Stimulated activated CD8-positive, alpha-beta memory T cell treated with anti-CD3 and anti-CD28 coated beads, Interleukin-7, amount 100 ng/mL, for 24 hours (primary cell): ENCODE data around the gene ANP32A.
"Not testable (repeated sequence)": the region's sequence is repeated elsewhere in the genome, so short reads cannot be mapped to it uniquely, and the experiment has no call there.

Experiments
- DNase-seq: peaks from one replicate; pipeline ENCODE4 v3.0.0-alpha.2; 2020; ENCODE audit warnings: low read depth

Gene ANP32A

DNA sequence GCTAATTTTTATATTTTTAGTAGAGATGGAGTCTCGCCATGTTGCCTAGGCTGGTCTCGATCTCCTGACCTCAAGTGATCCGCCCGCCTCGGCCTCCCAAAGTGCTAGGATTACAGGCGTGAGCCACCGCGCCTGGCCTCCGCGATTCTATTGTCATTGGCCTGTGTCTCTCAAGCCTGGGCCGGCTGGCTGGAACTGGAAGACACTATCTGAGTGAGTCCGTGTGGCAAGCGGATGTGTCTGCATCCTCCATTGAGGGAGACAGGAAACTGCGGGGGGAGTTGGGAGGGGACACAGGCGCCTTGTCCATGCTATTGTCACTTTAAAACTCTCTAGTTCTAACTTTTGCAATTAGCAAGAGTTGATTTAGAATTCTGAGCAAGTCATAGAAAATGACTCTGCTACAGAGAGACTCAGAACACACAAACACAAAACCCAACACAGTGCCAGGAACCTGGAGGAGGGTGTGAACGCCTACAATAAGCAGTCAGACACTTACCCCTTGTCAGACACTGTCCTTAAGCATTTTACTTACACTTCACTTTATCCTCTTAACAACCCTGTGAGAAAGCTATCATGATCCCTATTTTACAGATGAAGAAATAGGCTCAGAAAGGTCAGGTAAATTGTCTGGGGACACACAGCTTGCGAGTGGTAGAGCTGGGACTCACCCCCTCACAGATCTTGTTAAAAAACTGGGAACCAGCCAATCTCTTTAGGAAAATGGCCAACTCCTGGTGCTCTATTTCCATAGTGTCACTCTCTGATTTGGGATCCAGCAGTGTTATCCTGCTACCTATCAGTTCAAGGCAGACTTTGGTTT lies 38.7 kb downstream of the ANP32A start:
- DNase-seq = no peak

DNA sequence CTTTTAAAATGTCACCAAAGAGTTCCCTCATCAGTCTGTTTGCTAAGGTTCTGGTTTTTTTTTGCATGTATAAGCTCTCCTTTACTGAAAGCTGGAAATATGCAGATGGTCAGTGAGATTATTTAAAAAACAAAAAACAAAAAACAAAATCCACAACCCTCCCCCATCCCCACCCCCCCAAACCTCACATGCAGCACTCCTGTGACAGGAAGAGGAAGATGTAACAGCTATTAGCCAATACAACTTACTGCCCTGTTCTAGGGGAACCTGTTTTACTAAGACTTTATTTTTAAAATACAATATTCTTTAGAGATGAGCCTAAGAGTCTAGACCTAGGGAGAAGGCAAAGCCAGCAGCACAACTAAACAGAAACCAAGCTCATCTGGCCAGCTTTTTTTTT lies 39.5 kb downstream of the ANP32A start:
- DNase-seq = no peak

DNA sequence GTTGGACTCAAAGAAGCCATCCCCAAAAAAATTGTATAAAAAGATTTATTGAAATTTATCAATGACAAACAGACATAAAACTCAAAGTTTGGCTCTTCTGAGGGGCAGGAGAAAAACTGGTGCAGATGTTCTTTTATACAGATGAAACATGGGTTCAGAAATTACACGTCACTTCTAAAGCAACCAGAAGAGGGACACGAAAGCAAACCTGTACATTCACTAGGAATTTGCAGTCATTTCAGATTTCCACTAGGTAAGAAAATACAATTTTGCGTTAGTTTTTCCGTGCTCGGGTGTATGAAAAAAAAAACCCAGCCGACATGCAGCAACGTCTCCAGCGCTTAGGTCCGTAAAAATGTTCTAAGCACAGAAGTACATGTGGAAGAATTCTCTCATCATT lies 41.8 kb downstream of the ANP32A start:
- DNase-seq = no peak

DNA sequence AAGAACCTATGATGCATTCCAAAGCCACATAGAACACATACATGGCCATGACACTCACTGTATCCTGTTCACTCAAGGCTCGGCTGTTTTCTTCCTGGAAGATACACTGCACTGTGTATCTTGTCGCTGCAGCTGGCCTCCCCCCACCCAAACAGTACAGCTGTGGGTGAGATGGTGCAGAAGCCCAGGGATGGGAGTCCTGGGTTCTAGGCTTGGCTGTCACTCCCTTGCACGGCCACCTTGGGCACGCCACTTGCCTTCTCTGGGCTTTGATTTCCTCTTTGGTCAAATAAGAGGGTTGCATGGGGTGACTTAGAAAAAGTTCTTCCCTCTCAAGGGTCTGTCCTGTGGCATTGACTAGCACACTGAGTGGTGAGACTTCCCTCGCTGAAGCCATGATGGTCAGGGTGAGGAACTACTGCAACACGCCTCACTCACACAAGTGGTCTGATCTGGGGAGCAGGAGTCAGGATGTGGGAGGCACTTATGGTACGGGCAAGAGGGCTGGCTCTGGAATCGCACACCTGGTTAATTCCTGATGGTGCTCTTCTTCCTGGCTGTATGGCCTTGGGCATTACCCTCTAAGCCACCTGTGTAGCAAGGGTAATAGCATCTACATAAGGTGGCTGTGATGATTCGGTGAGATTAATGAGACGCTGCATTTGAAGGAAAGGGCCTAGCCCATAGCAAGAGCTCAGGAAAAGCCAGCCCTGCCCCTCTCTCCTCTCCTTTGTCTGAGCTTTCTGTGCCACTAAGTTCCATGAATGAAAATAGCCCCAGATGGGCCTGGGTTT lies 44.0 kb downstream of the ANP32A start:
- no peak for DNase-seq

DNA sequence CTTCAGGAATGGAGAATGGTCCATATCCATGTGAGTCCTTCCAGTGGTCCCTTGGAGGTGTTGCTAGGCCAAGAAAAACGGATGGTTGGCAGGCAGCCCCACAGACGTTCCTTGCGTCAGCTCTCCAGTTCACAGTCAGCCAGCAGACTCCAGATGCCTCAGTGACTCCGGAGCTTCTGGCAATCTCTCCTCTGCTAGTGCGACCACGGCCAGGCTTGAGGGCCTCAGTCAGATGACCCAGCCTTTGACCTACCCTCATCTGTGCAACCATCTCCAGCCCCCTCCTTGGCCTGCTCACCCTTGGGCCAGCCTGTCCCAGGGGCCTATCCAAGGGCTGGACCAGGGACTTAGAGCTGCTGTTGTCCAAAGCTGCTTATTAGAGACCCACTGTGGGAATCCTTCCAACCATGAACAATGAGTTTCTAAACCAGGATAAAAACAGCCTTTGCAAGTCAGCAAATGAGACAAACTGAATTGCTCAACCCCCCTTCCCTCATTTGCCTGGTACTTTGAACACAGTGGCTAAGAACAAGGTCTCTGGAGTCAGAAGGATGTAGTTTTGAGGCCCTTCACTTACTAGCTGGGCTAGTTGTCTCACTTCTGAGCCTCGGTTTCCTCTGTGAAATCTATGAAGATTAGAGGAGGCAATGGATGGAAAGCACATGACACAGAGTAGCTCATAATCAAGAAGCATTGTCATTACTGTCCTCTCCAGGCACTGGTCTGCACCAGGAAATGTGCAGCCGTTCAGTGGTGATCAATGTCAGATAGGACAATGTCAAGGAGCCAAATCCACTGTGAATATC lies 44.8 kb downstream of the ANP32A start:
- DNase-seq = no peak

DNA sequence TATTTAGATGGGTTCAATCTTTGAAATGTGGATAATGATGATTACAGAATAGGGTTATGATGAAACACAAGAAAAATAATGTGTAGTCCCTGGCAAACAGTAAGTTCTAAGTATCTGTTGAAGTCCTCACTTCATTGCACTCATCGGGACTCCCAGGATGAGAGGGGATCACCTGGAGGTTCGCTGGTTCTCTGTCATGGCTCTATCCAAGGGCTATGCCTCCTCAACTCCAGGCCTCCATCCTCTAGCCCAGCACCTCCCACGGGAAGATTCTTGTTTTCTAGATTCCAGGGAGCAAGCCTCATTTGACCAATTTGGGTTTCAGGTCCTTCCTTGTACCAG lies 45.5 kb downstream of the ANP32A start:
- no peak for DNase-seq

DNA sequence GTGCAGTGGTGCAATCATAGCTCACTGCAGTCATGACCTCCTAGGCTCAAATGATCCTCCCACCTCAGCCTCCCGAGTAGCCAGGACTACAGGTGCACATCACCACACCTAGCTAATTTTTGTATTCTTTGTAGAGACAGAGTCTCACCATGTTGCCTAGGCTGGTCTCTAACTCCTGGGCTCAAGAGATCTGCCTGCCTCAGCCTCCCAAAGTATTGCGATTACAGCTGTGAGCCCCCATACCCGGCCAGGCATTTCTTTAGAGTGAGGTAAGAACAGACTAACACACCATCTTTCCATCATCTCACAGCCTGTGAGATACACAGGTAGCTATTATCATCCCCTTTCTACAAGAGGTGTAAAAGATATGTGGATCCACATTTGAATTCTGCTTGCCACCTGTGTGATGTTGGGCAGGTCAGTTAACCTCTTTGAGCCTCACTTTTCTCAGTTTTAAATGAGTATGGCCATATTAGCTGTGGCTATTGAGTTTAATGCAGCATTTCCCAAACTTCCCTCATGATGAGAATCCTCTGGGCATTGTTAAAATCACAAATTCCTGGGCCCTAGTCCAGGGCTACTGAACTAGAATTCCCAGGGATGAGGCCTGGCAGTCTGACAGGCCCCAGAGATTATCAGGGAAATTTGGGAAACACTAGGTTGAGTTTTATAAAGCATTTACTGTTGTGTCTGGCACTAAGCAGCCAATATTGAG lies 46.0 kb downstream of the ANP32A start:
- no peak for DNase-seq

DNA sequence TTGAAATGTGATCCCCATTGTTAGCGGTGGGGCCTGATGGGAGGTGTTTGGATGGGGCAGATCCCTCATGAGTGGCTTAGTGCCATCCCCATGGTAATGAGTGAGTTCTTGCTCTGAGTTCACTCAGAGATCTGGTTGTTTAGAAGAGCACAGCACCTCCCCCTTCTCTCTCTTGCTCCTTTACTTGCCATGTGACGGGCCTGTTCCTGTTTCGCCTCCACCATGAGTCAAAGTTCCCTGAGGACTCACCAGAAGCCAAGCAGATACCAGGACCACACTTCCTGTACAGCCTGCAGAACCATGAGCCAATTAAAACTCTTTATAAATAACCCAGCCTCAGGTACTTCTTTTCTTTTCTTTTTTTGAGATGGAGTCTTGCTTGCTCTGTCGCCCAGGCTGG lies 46.6 kb downstream of the ANP32A start:
- DNase-seq = no peak

DNA sequence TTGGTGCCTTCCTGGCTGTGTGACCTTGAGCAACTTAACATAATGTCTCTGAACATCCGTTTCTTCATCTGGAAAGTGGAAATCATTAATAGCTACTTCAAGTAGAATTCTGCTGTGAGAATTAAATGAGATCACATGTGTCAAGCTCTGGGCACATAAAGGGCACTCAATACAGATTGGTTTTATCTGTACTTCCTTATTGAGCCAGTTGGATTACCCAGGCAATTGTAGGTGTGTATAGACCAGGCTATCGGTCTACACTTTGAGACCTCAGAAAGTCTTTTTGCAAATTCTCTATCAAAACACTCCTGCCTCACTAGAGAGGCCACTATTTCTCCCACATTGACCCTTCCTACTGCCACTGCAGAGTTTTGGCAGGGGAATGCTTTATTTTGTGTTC lies 47.7 kb downstream of the ANP32A start:
- DNase-seq = no peak

DNA sequence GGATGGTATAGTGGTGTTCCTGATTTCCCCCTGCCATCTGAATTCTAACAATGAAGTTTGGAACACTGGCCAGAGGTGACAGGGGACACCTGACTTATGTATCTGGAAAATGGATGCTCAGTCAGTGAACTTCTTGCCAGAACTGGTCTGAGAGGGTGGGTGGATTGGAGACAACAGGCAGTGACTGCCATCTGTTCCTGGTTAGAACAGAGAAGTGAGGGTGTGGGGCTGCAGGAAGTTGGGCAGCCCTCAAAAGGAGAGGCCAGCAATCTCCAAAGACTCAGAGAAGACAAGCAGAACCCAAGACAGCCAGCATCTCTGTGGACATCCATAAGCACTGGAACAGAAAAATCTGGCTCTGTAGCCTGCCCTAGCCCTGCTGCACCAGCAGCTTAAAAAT lies 50.5 kb downstream of the ANP32A start:
- DNase-seq = no peak

DNA sequence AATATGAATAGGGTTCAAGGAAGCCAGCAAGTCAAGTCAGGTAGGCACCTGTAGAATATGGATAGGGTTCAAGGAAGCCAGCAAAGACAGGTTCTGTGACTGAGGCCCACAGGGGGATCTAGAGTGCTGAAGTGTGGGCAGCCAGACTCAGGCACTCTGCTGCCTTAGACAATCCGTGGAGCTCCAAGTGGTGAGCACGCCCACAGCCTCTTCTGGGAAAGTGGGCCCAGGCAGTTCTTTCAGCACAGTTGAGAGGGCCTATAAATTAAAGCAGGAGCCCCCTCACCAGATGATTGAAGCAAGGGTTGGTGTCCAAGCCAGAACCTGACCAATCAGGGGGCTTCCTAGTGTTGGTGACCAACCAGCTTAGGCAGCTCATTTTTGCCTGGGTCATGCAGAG lies 51.0 kb downstream of the ANP32A start:
- DNase-seq = no peak

DNA sequence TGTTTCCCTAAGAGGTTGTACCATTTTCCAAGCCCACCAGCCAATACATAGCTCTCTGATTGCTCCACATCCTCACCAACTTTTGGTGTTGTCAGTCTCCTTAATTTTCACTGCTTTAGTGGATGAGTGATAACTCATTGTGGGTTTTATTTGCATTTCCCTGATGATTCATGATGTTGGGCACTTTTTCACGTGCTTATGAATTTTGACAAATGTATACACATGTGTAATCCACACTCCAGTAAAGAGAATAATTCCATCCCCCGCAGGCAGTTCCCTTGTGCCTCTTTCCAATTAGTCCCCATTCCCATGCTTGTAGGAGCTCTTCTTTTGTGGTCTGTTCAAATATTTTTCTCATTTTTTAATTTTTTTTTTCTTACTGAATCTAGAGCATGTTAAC lies 52.4 kb downstream of the ANP32A start:
- no peak for DNase-seq

DNA sequence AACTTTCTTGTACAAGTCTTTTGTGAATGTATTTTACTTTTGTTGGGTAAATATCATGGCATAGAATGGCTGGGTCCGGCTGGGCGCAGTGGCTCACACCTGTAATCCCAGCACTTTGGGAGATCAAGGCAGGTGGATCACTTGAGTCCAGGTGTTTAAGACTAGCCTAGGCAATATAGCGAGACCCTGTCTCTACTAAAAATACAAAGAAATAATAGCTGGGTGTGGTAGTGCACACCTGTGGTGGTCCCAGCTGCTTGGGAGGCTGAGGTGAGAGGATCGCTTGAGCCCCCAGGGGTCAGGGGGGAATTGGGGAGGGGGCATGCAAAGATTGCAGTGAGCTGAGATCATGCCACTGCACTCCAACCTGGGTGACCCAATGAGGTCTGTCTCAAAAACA lies 52.9 kb downstream of the ANP32A start:
- DNase-seq = no peak

DNA sequence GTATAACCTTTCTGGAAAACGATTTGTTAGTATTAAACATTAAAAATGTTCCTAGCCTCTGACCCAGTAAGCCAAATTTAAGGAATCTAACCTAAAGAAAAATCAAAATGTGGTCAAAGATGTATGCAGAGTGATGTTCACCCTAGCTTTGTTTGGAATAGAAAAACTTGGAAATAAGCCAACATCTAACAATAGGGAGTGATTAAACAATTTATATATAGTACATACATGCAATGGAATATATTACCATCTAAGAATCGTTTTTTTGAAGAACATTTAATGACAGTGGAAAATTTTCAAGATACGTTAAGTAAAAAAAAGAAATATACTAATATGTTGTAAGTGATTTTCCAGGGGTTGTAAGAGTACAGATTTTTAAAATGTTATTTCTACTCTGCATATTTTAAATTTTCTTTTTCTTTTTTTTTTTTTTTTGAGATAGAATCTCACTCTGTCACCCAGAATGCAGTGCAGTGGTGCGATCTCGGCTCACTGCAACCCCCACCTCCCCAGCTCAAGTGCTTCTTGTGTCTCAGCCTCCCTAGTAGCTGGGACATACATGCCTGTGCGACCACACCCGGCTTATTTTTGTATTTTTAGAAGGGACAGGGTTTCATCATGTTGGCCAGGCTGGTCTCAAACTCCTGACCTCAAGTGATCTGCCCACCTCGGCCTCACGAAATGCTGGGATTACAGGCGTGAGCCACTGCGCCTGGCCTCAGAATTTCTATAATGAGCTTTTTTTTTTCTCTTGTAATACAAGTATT lies 54.9 kb downstream of the ANP32A start:
- no peak for DNase-seq

DNA sequence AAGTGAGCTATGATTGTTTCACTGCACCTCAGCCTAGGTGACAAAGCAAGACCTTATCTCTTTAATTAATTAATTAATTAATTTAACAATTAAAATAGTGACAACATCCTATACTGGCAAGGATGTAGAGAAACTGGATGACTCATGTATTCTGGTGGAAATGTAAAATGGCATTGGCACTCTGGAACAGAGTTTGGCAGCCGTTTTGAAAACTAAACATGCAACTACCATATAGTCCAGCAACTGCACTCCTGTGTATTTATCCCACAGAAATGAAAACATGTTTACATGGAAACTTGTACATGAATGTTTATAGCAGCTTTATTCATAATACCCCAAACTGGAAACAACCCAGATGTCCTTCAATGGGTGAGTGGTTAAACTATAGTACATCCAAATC lies 56.6 kb downstream of the ANP32A start:
- DNase-seq = no peak

DNA sequence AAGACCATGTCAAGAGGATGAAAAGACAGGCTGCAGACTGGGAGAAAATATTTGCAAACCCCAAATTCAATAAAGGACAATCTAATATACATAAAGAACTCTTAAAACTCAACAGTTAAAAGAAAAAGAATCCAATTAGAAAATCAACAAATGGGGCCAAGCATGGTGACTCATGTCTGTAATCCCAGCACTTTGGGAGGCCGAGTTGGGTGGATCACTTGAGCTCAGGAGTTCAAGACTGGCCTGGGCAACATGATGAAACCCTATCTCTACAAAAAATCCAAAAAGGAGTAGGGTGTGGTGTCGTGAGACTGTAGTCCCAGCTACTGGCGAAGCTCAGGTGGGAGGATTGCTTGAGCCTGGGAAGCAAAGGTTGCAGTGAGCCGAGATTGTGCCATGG lies 57.6 kb downstream of the ANP32A start:
- DNase-seq = no peak

DNA sequence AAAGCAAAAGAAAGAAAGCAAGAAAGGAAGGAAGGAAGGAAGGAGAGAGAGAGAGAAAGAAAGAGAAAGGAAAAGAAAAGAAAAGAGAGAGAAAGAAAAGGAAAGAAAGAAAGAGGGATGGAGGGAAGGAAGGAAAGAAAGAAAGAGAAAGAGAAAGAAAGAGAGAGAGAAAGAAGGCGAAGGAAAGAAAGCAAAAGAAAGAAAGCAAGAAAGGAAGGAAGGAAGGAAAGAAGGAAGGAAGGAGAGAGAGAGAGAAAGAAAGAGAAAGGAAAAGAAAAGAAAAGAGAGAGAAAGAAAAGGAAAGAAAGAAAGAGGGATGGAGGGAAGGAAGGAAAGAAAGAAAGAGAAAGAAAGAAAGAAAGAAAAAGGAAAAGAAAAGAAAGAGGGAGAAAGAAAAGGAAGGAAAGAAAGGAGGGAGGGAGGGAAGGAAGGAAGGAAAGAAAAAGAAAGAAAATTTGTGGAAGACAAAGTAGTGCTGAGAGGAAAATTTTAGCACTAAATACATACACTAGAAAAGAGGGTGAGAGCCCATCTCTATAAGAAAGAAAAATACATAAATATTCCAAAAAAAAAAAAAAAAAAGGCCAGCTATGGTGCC lies 60.6 kb downstream of the ANP32A start:
- not testable (repeated sequence) for DNase-seq

DNA sequence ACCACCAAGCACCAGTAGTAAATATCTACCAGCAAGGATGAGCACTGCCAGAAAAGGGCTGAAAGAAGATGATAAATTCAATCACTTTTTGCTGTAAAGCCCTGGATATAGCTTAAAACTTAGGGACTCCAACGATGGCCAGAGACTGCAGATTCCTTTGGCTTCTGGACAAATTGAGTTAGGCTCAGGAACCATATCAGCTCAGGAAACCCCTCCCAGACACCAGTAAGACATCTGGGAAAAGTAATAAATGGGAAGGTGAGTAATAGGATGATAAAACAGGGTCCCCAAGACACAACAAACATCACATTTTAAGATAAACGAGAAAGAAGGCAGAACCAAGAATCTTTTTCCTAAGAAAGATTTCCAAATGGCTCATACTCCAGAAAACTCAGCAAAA lies 65.0 kb downstream of the ANP32A start:
- DNase-seq = no peak

DNA sequence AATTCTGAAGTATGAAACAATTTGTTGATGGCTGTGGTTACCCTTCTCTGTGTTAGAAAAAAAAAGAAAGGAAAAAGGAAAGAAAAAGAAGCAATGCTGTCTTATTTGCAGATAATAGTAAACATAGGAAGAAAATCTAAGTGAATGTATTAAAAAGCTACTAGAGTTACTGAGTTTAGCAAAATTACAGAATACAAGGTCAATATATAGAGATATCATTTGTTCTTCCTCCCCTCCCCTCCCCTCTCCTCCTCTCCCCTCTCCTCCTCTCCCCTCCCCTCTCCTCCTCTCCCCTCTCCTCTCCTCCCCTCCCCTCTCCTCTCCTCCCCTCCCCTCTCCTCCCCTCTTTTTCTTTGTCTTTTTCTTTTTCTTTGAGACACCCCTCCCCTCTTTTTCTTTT lies 69.1 kb downstream of the ANP32A start:
- no peak for DNase-seq

DNA sequence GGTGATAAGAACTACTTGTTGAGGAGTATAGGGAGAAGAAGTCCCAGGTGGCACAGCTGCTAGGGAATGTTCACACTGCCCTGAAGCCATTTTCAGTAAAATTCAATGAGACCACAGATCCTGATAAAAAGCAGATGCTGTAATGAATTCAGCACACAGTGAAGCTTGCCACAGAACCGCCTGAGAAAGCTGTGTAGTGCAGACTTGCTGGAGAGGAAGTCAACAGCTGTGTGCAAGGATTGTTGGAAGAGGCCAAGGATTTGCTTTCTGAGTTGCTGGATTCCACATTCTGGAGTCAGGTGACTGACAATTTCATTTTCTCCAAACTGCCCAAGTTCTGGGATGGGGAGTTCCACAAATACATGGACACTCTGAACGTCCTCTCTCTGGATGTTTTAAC lies 70.9 kb downstream of the ANP32A start:
- no peak for DNase-seq

DNA sequence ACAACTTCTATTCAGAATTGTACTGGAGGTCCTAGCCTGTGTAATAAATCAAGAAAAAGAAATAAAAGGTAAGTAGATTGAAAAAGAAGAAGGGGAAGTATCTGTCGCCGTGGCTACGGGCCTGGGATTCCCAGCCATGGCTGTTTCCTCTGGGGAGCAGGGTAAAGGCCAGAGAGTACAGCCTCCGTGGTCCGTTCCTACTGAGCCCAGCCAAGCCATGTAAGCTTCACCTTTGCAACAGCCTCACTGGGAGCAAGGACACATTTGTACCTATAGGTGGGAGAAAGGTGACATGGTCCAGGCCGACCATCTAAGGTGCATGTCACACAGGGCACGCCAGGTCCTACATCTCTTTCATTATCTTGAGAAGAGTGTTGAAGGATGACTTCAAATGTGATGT lies 71.3 kb downstream of the ANP32A start:
- no peak for DNase-seq
